WTC11 (cell line): ENCODE measurements around the gene TMEM131L. TPM values are rescaled to one million over a fixed set of nuclear protein-coding genes. Genes with fewer than 3 reads are reported as not detected.
A peak's percentile ranks its signal among the peaks of the same experiment; 100 is the strongest.

Experiments
- ATAC-seq: fragments of 200-7000 bp; cut with Tn5 transposase; 2 replicates; pipeline ENCODE4 v1.10.0; 2021; ENCODE audit warnings: mild to moderate bottlenecking, moderate library complexity
- CTCF ChIA-PET: fragments of 300-600 bp; sonication (Branson Sonifier 250); formaldehyde crosslinking; loops from one replicate; lab custom pipeline; 2021; ENCODE audit warnings: antibody characterized with exemption; lab: Charles Lee
- POLR2A ChIA-PET: fragments of 350-600 bp; sonication (Branson Sonifier 250); formaldehyde crosslinking; loops from one replicate; lab custom pipeline; 2021; ENCODE audit warnings: antibody characterized with exemption; lab: Charles Lee
- DNase-seq: peaks from one replicate; pipeline ENCODE4 v3.0.0; 2021; ENCODE audit warnings: low spot score
- H3K27ac Mint-ChIP-seq: 2 replicates; pipeline ENCODE4 v1.8.0; 2021; ENCODE audit warnings: mixed read lengths
- H3K27me3 Mint-ChIP-seq: 2 replicates; pipeline ENCODE4 v1.8.0; 2021; ENCODE audit warnings: low read depth, mild to moderate bottlenecking, moderate library complexity, mixed read lengths
- H3K36me3 Mint-ChIP-seq: 2 replicates; pipeline ENCODE4 v1.8.0; 2021; ENCODE audit warnings: mixed read lengths
- H3K4me1 Mint-ChIP-seq: 2 replicates; pipeline ENCODE4 v1.8.0; 2022; ENCODE audit warnings: mixed read lengths
- H3K4me3 Mint-ChIP-seq: 2 replicates; pipeline ENCODE4 v1.8.0; 2021; ENCODE audit warnings: mild to moderate bottlenecking, moderate library complexity, mixed read lengths
- H3K9me3 Mint-ChIP-seq: 2 replicates; pipeline ENCODE4 v1.8.0; 2021; ENCODE audit warnings: mixed read lengths
- JUN ChIP-seq: sonication (generic); formaldehyde crosslinking; IDR thresholded peaks from 2 replicates; pipeline ENCODE4 v1.8.0; 2023; ENCODE audit warnings: mild to moderate bottlenecking, missing genetic modification reagents
- NR2C2 ChIP-seq: sonication (generic); formaldehyde crosslinking; IDR thresholded peaks from 2 replicates; pipeline ENCODE4 v1.8.0; 2022; ENCODE audit warnings: mild to moderate bottlenecking, missing genetic modification reagents
- NR3C1 ChIP-seq: sonication (generic); formaldehyde crosslinking; conservative IDR thresholded peaks from 2 replicates; pipeline ENCODE4 v1.8.1; 2023; ENCODE audit warnings: low read depth, mild to moderate bottlenecking, missing genetic modification reagents
- ZNF138 ChIP-seq: sonication (generic); formaldehyde crosslinking; conservative IDR thresholded peaks from 2 replicates; pipeline ENCODE4 v1.8.1; 2022; ENCODE audit warnings: mild to moderate bottlenecking, moderate library complexity, missing genetic modification reagents
- ZNF671 ChIP-seq: fragments of 250-450 bp; sonication (Bioruptor Pico); IDR thresholded peaks from 2 replicates; pipeline ENCODE4 v1.8.0; 2021; ENCODE audit warnings: mild to moderate bottlenecking
- total RNA-seq: library from RNA; stranded (reverse); gene quantifications from 3 replicates; pipeline ENCODE4 v1.2.3, GENCODE V29; 2021
- TF ChIP-seq, protein P1 (sequence below): sonication (generic); formaldehyde crosslinking; IDR thresholded peaks from 2 replicates; pipeline ENCODE4 v1.8.0; 2023; ENCODE audit warnings: missing genetic modification reagents, mild to moderate bottlenecking, borderline replicate concordance
- TF ChIP-seq, protein P2 (sequence below): sonication (generic); formaldehyde crosslinking; IDR thresholded peaks from 2 replicates; pipeline ENCODE4 v1.8.1; 2022; ENCODE audit warnings: low read depth, missing genetic modification reagents, borderline replicate concordance
- TF ChIP-seq, protein P3 (sequence below): sonication (generic); formaldehyde crosslinking; IDR thresholded peaks from 2 replicates; pipeline ENCODE4 v1.8.1; 2023; ENCODE audit warnings: mild to moderate bottlenecking, missing genetic modification reagents, moderate library complexity
- TF ChIP-seq, protein P4 (sequence below): sonication (generic); formaldehyde crosslinking; IDR thresholded peaks from 2 replicates; pipeline ENCODE4 v1.8.0; 2023; ENCODE audit warnings: mild to moderate bottlenecking, missing genetic modification reagents
- TF ChIP-seq, protein P5 (sequence below): sonication (generic); formaldehyde crosslinking; IDR thresholded peaks from 2 replicates; pipeline ENCODE4 v1.8.0; 2022; ENCODE audit warnings: mild to moderate bottlenecking, missing genetic modification reagents
- TF ChIP-seq, protein P6 (sequence below): sonication (generic); formaldehyde crosslinking; IDR thresholded peaks from 2 replicates; pipeline ENCODE4 v1.8.1; 2023; ENCODE audit warnings: mild to moderate bottlenecking, missing genetic modification reagents
- TF ChIP-seq, protein P7 (sequence below): fragments of 250-450 bp; sonication (Bioruptor Pico); IDR thresholded peaks from 2 replicates; pipeline ENCODE4 v1.9.0; 2021; ENCODE audit warnings: mild to moderate bottlenecking

The TMEM131L gene
- total RNA-seq, 1 experiment from 2014 or later = 26.7 TPM

DNA sequence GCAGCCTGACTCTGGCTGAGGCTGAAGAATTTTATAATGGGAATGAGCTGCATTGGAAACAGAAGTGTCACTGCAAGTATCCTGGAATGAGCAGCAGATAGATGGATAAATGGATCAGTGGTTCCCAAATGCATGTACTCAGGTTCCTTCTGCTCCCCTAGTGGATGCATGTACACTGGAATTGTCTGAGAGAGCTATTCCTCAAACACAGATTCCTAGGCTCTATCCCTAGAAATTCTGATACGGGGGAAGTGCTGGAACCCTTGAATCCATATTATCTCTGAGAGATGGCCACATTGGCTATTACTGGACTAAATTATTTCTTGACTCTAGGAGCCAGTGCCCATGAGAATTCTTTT lies 64.8 kb downstream of the TMEM131L start:
- TF ChIP-seq, protein P1, sequence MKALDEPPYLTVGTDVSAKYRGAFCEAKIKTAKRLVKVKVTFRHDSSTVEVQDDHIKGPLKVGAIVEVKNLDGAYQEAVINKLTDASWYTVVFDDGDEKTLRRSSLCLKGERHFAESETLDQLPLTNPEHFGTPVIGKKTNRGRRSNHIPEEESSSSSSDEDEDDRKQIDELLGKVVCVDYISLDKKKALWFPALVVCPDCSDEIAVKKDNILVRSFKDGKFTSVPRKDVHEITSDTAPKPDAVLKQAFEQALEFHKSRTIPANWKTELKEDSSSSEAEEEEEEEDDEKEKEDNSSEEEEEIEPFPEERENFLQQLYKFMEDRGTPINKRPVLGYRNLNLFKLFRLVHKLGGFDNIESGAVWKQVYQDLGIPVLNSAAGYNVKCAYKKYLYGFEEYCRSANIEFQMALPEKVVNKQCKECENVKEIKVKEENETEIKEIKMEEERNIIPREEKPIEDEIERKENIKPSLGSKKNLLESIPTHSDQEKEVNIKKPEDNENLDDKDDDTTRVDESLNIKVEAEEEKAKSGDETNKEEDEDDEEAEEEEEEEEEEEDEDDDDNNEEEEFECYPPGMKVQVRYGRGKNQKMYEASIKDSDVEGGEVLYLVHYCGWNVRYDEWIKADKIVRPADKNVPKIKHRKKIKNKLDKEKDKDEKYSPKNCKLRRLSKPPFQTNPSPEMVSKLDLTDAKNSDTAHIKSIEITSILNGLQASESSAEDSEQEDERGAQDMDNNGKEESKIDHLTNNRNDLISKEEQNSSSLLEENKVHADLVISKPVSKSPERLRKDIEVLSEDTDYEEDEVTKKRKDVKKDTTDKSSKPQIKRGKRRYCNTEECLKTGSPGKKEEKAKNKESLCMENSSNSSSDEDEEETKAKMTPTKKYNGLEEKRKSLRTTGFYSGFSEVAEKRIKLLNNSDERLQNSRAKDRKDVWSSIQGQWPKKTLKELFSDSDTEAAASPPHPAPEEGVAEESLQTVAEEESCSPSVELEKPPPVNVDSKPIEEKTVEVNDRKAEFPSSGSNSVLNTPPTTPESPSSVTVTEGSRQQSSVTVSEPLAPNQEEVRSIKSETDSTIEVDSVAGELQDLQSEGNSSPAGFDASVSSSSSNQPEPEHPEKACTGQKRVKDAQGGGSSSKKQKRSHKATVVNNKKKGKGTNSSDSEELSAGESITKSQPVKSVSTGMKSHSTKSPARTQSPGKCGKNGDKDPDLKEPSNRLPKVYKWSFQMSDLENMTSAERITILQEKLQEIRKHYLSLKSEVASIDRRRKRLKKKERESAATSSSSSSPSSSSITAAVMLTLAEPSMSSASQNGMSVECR (CRISPR knock-in tag) = no peak
- no peak for TF ChIP-seq ZNF671 (CRISPR knock-in tag)
- TF ChIP-seq, protein P2, sequence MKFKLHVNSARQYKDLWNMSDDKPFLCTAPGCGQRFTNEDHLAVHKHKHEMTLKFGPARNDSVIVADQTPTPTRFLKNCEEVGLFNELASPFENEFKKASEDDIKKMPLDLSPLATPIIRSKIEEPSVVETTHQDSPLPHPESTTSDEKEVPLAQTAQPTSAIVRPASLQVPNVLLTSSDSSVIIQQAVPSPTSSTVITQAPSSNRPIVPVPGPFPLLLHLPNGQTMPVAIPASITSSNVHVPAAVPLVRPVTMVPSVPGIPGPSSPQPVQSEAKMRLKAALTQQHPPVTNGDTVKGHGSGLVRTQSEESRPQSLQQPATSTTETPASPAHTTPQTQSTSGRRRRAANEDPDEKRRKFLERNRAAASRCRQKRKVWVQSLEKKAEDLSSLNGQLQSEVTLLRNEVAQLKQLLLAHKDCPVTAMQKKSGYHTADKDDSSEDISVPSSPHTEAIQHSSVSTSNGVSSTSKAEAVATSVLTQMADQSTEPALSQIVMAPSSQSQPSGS (CRISPR knock-in tag) = no peak
- no peak for TF ChIP-seq NR3C1 (CRISPR knock-in tag)
- TF ChIP-seq, protein P3, sequence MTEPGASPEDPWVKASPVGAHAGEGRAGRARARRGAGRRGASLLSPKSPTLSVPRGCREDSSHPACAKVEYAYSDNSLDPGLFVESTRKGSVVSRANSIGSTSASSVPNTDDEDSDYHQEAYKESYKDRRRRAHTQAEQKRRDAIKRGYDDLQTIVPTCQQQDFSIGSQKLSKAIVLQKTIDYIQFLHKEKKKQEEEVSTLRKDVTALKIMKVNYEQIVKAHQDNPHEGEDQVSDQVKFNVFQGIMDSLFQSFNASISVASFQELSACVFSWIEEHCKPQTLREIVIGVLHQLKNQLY = no peak
- TF ChIP-seq, protein P4, sequence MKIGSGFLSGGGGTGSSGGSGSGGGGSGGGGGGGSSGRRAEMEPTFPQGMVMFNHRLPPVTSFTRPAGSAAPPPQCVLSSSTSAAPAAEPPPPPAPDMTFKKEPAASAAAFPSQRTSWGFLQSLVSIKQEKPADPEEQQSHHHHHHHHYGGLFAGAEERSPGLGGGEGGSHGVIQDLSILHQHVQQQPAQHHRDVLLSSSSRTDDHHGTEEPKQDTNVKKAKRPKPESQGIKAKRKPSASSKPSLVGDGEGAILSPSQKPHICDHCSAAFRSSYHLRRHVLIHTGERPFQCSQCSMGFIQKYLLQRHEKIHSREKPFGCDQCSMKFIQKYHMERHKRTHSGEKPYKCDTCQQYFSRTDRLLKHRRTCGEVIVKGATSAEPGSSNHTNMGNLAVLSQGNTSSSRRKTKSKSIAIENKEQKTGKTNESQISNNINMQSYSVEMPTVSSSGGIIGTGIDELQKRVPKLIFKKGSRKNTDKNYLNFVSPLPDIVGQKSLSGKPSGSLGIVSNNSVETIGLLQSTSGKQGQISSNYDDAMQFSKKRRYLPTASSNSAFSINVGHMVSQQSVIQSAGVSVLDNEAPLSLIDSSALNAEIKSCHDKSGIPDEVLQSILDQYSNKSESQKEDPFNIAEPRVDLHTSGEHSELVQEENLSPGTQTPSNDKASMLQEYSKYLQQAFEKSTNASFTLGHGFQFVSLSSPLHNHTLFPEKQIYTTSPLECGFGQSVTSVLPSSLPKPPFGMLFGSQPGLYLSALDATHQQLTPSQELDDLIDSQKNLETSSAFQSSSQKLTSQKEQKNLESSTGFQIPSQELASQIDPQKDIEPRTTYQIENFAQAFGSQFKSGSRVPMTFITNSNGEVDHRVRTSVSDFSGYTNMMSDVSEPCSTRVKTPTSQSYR (CRISPR knock-in tag) = no peak
- no peak for TF ChIP-seq ZNF138 (CRISPR knock-in tag)
- TF ChIP-seq, protein P5, sequence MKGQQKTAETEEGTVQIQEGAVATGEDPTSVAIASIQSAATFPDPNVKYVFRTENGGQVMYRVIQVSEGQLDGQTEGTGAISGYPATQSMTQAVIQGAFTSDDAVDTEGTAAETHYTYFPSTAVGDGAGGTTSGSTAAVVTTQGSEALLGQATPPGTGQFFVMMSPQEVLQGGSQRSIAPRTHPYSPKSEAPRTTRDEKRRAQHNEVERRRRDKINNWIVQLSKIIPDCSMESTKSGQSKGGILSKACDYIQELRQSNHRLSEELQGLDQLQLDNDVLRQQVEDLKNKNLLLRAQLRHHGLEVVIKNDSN (CRISPR knock-in tag) = no peak
- no peak for TF ChIP-seq NR2C2
- TF ChIP-seq, protein P6, sequence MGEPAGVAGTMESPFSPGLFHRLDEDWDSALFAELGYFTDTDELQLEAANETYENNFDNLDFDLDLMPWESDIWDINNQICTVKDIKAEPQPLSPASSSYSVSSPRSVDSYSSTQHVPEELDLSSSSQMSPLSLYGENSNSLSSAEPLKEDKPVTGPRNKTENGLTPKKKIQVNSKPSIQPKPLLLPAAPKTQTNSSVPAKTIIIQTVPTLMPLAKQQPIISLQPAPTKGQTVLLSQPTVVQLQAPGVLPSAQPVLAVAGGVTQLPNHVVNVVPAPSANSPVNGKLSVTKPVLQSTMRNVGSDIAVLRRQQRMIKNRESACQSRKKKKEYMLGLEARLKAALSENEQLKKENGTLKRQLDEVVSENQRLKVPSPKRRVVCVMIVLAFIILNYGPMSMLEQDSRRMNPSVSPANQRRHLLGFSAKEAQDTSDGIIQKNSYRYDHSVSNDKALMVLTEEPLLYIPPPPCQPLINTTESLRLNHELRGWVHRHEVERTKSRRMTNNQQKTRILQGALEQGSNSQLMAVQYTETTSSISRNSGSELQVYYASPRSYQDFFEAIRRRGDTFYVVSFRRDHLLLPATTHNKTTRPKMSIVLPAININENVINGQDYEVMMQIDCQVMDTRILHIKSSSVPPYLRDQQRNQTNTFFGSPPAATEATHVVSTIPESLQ = no peak
- TF ChIP-seq JUN (CRISPR knock-in tag) = no peak
- TF ChIP-seq, protein P7, sequence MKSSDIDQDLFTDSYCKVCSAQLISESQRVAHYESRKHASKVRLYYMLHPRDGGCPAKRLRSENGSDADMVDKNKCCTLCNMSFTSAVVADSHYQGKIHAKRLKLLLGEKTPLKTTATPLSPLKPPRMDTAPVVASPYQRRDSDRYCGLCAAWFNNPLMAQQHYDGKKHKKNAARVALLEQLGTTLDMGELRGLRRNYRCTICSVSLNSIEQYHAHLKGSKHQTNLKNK (CRISPR knock-in tag) = no peak
- POLR2A ChIA-PET = interaction anchor here (0.5 to 2.0 kb wide), 2 partner anchors 11 to 30 kb away, joined by 3 to 5 read pairs; no protein-coding TSS in a partner anchor
- DNase-seq (no peak), ATAC-seq (peak; percentile 12; the same call in 1 of the 2 replicates)
- Mint-ChIP-seq H3K4me1 (peaks cover 50% of the 10 kb centered on the region), H3K9me3 (peaks cover 4% of the 10 kb centered on the region), H3K36me3 (peaks cover 6% of the 10 kb centered on the region), H3K27ac (no peak overlapping the region), H3K27me3 (no peaks in the 10 kb centered on the region), H3K4me3 (no peak overlapping the region)
- CTCF ChIA-PET = interaction anchor here (0.6 to 2.2 kb wide), 8 partner anchors 11 to 219 kb away, joined by 3 to 9 read pairs (median 4); no protein-coding TSS in a partner anchor
